NCI-H2171 treated with DMSO at 0.1 percent for 48 hours (cell line): Measurements from ENCODE around the gene AK4.

Source experiments
- DNase-seq: peaks from one replicate; lab custom pipeline; 2025; lab: John Stamatoyannopoulos, UW

AK4 gene

GRCh38 chr1:65176591-65176990, 28.6 kb downstream of the AK4 start:
- no peak for DNase-seq

GRCh38 chr1:65177457-65177856, 29.5 kb downstream of the AK4 start:
- no peak for DNase-seq

- peak; percentile 7 for DNase-seq
Observed at GRCh38 chr1:65178235-65178634, 30.2 kb downstream of the AK4 start.

DNA sequence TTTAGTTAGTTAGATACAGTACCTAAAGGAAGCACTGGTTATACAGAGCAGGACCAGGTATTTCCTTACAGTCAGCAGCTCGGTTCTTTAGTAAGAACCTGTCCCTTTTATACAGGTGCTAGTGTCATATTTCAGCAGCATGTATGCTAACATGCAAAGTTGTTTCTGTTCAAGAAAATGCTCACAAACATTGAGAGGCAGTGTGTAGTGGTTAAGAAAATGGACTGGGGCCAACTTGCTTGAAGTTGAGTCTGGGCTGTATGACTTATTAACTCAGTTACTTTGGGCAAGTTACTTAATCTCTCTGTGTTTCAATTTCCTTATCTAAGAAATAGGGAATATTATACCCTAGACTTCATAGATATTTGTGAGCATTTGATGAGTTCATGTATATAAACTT, 31.1 kb downstream of the AK4 start:
- peak; percentile 10 for DNase-seq

GRCh38 chr1:65180977-65181376, 33.0 kb downstream of the AK4 start:
- no peak for DNase-seq

DNA sequence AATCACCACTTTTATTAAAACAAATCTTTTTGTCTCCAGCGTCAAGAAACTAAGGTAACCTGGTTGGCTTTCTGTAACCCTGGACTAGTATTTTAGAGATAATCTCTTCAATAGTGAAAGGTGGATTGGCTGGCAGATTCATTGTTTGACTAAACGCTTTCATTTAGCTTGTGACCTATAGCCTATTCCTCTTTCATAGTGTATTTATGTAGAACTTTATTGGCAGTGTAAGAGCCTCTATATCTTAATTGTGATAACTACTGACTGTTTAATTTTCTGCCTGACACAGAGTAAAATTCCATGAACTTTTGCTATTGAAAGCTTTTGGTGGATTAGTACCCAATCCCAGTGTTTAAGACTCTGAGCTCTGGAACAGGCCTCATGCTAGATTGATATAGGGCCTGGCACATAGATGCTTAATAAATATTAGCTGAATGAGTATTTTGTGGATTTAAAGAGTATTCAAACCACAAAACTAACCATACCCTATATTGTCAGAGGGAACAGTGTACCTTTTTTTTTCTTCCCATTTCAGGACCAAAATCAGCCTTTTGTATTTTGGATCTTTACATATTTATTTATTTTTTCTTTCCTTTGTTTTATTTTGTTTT, 34.8 kb downstream of the AK4 start:
- DNase-seq: no peak

DNA sequence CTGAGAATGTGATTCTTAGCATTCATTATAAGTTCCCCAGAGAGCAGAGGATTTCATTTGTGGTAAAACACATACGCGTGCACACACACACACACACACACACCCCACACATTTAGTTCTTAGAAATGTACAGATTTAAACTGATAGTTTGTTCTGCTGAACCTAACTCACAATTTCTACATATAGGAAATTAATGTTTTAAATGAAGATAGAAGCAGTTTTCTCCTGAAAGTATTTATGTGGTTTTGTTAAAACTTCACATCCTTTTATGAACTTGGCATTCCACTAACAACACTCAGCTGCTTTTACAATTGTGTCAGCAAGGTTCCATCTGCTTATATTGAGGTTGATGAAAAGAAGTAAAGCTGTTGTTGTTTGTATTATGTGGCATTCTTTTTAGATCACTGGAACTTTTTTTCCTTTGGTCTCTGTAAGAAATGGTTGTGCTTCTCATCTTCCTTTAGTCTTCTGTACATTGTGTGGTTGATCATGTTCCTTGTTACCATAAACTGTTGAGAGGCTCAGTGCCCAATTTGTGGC, 41.6 kb downstream of the AK4 start:
- no peak for DNase-seq

DNA sequence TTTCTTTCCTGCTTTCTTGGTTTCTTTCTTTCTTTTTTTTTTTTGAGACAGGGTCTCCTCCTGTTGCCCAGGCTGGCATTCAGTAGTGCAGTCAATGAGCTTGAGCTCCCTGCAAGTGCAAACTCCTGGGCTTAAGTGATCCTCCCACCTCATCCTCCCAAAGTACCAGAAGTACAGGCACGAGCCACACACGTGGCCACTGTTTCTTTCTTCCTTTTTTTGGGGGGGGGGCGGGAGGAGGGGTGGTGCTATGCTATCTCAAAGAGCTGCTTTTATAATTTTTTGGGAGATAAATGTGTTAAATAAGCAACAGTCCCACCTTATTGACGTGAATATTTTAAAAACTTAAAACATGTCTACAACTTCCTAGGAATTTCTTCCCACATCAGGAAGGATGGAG, 42.2 kb downstream of the AK4 start:
- DNase-seq: no peak

DNA sequence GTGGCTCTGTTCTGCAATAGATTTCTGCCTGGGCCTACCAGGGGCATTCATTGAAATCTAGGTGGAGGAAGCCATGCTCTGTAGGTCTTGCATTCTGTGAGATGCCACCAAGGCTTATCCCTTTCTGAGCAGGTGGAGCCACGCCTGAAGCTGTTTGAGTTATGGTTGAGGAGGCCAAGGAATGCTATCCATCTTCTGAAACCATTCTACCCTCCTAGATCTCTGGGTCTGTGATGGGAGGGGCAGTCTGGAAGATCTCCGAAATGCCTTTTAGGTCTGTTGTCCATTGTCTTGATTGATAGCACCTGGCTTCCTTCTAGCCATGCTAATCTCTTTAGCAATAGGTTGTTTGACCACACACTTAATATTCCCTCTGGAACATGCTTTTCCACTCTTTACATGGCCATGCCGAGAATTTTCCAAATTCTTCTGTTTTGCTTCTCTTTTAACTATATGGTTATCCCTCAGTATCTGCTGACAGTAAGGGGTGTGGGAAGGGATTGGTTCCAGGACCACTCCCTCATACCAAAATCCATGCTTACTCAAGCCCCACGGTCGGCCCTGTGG, 45.2 kb downstream of the AK4 start:
- no peak for DNase-seq

- peak; percentile 78 for DNase-seq
Observed at GRCh38 chr1:65195495-65196417, 47.8 kb downstream of the AK4 start.

- DNase-seq: no peak
Observed at GRCh38 chr1:65196926-65197325, 48.9 kb downstream of the AK4 start.

DNA sequence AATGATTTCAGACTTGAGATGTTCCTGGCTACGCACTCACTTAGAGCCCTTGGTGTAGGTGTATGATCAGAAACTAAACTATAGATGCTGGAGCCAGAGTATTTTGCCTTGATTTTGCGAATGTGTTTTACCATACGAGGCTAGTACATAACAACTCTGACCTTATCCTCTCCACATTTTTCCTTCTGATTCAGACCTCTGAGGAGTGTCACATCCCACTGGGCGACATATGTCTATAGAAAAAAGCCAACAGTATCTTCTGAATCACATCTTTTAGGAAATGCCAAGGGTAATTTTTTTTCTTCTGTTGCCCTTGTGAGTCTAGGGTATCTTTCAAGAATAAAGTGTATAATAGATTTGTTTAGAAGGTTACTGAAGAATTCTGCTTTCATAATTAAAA, 49.6 kb downstream of the AK4 start:
- peak; percentile 11 for DNase-seq

GRCh38 chr1:65198096-65198495, 50.1 kb downstream of the AK4 start:
- DNase-seq: no peak

GRCh38 chr1:65200411-65200810, 52.4 kb downstream of the AK4 start:
- DNase-seq: no peak

DNA sequence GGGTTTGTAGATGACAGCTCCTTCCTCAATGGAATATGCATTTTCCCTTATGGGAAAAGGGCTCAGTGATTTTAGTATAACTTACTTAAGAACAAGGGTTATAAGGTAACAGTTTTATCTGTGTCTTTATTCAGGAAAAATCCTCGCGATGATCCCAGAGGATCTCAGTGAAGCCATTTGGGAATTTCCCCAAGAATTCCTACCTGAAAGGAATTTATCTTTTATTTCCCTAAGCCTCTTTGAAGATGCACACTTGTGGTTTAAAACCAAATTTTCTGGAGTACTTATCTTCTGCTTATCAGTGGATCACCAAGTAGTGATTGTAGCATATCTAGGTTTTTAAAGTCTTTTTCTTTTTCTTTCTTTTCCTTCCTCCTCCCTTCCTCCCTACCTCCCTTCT, 58.8 kb downstream of the AK4 start:
- no peak for DNase-seq

DNA sequence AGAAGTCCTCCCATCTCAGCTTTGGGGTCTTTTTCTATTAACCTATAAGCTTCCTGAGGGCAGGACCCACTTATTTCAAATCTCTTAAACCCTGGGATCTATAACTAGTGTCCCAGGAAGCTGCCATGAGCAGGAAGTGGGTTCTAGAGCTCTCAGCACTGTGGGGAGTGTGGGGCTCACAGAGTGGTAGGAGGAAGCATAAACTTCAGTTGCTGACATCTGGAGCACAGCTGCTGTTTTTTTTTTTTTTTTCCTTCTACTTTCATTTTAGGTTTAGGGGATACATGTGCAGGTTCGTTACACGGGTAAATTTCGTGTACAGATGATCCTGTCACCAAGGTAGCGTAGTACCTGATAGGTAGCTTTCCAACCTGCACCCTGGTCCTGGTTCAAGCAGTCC, 59.3 kb downstream of the AK4 start:
- DNase-seq: no peak

- no peak for DNase-seq
Observed at GRCh38 chr1:65208563-65208973, 60.6 kb downstream of the AK4 start.

- DNase-seq: peak; percentile 31
Observed at GRCh38 chr1:65209005-65209885, 61.2 kb downstream of the AK4 start.

- DNase-seq: no peak
Observed at GRCh38 chr1:65210325-65210724, 62.3 kb downstream of the AK4 start.

GRCh38 chr1:65211331-65211730, 63.3 kb downstream of the AK4 start:
- DNase-seq: no peak

DNA sequence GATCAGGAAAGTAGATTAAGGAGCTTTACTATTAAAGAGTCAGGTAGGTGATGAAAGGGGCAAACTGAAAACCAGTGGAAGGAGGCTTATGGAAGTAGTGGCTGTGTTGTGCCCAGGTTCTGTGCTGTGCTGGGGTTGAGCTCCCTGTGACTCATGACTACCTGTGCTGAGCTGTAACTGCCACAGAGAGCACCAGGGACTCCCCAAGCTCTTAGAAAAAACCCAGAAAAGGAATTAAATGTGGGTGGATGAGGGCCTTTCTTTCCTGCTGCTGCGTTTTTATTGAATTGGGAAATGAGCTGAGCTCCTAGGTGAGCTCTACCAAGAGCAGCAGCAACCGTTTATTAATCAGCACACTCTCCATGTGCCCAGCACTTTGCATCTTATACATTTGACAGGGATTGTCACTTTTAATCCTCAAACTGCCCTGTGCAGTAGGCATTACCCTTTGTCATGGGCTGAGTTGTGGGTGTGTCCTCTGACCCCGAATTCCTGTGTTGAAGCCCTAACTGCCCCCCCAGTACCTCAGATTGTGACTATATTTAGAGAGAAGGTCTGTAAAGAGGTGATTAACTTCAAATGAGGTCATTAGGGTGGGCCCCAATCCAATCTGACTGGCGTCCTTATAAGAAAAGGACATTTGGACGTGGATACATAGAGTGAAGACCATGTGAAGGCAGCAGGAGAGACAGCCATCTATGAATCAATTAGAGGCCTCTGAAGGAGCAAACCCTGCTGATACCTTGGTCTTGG, 65.4 kb downstream of the AK4 start:
- DNase-seq: no peak
